Stimulated activated naive CD4-positive, alpha-beta T cell (primary cell): ENCODE data around the gene PPP2R2B.

Experiments
- DNase-seq, 6 experiments: peaks; one replicate each; lab custom pipeline; 2025; lab: John Stamatoyannopoulos, UW

PPP2R2B gene

DNA sequence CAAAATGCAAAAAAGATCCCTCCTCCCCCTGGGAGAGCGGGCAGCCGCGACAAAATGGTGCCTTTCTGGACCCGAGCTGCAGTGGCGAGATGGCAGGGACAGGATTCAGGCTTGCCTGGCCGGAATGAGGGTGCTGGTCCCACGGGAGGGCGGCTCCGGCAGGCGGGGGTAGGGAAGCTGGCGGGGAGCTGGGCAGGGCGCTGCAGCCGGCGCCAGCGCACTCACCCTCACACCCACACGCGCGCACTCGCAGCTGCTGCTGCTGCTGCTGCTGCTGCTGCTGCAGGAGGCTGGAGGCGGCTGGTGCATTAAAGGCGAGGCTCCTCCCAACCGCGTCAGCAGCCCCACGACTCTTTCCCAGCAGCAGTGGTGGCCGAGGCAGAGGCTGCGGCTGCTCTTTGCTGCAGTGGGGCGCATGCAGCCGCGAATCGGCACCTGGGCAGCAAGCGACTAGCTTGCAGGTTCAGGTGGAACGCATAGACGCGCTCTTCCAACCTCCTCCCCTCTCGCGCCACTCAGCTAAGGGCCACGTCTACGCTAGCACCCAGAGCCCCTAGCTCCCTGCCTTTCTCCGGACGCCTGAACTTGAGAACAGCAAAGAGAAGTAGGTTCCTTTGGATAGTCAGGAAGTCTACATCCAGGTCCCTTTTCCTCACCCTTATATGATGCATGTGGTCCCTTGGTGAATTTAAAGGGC is at the start of gene PPP2R2B:
Gene PPP2R2B (minus strand): TSS at position 282 of the 697 bp plus-strand sequence.
- DNase-seq: peak in 2 of 6 experiments; percentile 7 to 23

DNA sequence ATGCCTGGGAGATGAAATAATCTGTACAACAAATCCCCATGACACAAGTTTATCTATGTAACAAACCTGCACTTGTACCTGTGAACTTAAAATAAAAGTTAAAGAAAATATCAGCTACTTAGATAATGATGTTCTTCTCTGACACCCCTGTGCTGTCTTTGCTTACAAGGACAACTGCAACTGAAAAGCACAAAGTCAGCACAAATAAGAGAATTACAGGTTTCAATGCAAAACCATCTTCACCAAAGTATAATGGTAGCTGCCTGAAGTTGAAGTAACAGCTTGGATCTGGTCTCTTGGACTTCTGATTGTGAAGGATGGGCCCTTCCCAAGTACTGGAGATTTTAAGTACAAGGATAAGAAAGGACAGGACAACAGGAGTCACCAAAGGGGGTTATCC is 45.6 kb upstream of the PPP2R2B start:
- DNase-seq: no peak

DNA sequence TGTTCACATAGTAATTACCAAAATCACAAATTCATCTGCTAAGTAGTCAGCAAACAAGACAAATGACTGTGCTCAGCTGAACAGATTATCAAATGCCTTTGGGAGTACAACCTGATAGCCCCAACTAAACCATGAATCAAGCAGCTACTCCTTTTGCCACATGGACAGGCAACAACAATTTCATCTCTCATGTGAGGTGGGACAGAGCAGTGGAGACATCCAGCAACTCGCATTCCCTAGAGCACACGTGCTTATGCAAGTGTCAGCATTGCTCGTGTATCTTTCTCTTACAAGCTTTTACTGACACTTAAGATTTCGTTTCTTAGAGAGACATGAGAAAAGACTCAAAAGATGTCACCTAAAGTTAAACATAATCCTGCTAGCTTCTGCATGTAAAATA is 42.7 kb upstream of the PPP2R2B start:
- DNase-seq: no peak

DNA sequence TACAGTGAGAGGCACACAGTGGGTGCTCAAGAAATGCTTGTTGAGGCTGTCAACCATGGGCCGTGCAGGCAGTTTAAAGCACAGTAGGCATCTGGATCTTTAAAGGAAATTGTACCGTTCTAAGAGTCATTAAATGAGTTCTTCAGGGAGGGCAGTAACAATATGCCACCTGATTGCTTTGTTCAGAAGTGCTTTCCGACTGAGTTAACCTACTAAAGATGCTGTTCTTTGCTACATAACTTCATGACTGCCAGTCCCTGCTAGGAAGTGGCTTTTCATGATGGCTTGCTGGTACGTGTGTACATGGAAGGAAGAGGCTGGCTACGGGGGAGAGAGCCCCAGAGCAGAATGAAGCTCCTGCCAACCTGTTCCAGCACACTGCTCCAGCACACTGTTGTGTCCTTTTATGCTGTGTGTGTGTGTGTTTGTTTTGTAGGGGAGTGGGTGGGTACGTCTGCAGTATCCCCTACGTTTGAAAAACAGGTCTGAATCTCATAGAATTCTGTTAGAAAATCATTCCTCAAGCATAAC is 41.9 kb upstream of the PPP2R2B start:
- no peak for DNase-seq

DNA sequence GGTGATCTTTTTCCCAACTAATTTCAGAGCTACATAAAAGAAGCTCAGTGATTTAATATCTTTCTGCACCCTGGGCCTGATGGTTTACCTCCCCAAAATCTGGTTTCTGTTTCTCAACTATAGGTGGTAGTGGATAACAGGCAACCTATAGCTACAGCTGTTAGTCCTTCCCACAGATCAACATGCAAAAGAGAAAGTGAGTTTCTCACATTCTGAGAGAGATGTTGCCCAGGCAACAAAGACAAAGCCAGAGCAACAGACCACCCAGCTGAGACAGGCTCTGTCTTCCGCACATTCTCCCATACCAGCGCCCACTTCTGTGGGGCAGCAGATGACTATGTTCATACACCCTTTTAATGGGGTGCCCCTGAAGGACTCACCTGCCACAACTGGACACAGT is 40.7 kb upstream of the PPP2R2B start:
- DNase-seq: no peak

DNA sequence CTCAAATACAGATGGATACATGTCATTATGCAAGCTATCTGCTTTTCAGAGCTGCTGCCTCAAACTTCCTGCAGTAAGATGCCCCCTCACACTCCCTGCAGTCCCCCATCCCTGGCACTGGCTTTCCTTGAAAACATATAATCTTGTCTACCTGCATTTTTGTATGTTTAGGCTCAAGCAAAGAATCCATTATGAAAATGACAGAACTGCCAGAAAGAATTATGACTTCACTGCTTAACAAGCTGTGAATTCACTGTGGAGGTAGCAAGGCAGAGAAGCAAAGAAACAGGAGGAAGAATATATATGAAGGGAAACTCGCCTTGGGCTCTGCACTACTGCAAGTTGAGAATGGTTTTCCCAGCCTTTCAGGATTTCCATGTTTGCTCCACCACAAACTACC is 39.4 kb upstream of the PPP2R2B start:
- no peak for DNase-seq

DNA sequence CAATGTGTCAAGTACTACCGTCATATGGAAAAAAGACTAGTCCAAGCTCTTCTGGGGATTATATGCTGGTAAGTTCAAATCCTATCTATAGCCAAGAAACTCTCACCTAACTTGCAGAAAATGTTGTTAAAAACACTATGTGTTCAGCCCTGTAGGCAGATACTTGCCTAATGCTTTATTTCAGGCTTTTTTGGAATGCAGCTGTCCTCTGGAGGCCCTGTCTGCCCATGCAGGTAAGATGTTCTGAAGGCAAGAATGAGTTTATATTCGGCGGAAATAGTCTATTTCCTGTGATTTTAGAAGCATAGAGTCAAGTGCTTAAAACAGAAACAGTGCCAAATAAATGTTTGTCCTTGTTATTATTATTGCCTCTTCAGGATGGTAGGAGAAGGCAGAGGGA is 34.3 kb upstream of the PPP2R2B start:
- DNase-seq: no peak

DNA sequence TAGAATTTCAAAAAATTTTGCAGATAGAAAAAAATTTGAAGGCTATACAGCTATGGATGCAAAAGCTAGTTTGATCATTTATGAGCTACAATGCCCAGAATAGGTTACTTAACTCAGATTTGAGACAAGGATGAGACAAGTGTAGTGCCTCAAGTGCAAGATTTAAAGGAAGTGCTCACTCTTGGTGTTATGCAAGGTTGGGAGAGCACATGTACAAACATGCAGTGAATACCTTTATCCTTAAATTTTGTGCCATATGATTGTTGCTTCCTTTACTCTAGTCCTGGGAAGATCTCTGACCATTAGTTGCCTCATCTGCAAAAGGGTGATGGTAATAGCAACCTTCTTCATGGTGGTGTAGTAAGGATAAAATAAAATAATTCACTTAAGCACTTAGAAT is 31.7 kb upstream of the PPP2R2B start:
- DNase-seq: no peak

DNA sequence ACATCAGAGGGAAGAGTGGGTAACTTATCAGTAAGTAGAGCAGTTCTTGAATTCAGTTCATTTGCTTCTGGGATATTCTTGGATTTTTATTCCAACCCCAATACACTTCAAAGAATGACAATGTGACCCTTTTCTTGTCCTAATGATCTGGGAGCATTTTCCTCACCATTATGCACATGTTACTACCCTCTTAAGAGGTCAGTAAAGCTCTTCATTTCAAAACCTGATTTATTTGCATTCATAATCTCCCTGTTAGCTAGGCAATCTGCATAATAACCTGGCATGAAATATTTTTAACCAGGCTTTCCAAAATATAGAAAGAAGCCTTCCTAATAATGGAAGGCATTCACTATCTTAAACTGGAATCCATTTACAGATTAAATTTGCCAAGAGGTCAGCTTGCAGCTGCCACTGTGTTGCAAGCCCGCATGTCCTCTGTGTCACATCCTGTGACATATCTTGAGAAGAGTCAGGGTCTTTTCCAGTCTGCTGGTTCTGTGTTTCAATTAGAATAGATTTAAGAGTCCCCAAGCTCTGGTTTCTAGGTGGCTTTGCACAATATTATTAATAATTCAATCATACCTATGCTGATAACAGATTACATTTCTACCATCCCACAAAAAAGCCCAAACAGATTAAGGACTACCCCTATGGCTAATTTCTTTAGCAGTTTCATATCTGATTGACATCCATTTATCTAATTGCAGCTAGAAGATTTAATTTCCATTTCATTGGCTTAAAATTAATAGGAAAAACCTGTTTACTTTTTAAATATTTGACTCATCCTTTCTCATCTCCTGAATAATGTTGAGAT is 30.9 kb upstream of the PPP2R2B start:
- DNase-seq: no peak

DNA sequence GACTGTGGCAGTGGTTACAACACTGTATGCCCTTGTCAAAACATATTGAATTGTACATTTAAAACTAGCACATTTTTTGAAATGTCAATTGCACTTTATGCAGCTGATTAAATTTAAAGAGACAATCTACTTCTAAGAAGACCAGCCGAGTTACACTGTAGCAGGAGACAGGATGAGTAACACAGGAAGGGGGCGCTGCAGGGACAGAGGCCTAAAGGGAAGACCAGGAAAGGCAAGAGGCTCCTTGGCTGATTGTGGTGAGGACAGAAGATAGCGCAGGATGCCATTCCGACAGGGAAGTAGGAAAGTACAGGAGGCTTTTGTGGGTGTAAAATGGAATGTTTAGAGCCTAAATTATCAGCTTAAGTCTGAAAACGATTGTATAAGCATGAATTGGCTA is 28.2 kb upstream of the PPP2R2B start:
- DNase-seq: no peak

DNA sequence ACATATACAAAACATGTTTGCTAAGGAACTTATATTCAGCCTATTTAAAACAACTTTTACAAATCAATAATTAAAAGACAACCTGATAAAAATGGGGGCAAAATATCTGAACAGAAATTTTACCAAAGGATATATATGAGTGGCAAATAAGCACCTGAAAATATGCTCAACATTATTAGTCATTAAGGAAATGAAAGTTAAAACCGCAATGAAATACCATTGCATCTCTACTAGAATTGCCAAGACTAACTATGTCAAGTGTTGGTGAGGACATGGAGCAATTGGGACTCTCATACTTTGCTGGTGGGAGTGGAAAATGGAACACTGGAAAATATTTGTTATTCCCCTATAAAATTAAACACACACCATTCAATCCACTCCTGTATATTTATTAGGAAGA is 26.3 kb upstream of the PPP2R2B start:
- no peak for DNase-seq

DNA sequence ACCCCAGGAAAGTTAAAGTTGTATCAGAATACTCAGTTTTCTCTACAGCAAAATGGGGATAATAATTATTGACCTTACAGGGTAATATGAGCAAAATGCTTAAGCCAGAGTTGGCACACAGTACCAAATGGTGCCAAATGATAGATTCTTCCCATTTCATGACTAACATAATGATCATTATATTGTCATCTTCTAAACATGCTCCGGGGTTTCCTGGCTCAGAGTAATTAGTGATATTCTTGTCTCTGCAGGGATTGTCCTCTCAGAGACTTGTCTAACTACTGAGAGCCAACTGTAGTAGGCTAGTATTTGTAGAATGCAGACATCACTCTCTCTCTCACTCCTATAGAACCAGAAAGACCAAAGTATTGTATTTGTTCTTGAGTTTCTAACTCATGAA is 25.2 kb upstream of the PPP2R2B start:
- DNase-seq: no peak

DNA sequence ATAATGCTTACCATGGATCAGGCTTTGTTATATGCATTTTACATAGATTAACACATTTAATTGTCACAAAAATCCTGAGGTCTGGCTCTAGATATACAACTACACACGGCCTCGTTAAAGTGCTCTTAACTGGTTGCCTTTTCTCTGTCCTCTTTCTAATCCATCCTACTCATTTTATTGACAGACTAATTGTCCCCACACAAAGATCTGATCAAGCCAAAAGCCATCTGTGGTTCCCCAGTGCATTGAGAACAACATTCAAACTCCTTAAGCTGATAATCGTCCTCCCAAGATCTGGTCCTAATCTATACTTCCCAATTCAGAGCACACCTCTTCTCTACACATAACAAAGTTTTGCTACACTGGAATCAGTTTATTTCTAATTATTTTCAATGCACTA is 23.9 kb upstream of the PPP2R2B start:
- no peak for DNase-seq

DNA sequence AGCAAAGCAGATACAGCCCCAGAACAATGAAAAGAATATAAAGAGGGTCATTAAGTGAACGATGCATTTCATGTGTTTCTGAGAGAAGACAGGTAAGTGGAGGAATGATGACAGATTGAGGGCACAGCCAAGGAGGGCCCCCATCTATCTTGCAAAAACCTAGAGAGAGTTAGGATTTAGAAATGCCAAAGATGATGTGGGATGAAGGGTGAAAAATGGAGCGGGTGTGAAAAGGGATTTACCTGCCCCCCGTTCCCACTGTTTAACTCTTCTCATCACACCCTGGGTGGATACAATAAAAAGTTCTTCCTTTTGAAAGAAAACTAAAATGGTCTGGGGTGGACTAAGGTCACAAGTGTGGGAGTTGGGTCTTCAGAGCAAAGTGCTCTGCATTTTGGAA is 18.5 kb upstream of the PPP2R2B start:
- no peak for DNase-seq

DNA sequence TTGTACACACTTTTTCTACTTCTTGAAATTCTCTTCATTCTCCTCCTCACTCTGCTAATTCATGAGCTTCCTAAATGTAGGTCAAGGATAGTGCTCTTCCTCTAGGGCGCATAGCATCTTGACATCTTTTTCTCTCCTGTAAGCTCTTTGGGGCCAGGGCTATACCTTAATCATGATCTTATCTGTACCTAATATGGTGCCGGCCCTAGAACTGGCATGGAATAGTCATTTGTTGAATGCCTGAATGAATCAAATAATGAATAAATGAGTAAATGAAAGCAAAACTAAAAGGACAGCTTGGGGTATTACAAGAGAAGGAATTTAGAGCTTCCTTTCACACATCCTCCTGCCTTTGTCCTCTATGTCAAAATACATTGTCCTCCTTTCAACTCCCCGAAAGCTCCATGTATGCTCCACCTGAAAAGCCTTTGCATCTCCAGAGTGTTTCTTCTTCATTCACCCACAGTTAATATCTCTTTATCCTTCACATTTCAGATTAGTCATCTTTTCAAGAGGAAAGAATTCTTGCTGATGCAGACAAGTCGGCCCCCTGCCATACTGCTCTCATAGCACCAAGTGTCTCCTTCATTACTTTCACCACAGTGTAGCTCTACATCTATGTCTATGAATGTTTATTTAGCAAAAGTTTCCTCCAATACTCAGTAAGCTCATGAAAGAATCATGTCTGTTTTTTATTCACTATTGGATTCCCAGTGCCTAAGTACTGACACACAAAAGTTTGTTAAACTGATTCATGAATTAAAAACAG is 16.4 kb upstream of the PPP2R2B start:
- no peak for DNase-seq

DNA sequence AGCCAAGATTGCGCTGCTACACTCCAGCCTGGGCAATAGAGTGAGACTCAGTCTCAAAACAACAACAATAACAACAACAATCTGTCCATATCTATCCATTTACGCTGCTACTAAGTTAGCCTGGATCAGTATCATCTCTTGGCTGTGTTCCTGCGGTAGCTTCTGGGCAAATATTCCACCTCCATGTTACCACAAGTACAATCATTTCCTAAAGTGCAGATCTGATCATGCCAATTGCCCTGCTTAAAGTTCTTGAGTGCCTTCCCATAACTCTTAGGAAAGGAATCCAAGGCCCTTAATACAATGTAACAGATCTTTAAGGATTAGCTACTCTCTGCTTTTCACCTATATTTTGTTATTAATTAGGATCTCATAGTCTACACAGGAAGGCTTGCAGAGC is 15.4 kb upstream of the PPP2R2B start:
- DNase-seq: no peak

DNA sequence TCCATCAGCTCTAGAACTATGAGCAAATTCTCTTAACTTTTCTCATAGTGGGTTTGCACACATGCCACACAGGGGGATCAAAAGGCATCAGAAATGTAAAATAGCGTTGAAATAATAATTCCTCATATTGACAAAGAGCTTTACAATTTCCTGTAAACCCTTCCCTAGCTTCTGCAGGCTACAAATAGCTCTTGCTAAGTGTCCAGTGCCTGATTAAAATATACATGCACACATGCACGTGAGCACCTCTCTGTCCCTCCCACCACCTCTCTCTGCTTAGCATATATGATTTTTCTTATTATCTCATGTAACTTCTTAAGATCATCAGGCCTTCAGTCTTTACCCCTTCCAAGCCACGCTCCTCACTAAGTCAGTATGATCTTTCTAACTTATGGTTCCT is 13.7 kb upstream of the PPP2R2B start:
- no peak for DNase-seq

DNA sequence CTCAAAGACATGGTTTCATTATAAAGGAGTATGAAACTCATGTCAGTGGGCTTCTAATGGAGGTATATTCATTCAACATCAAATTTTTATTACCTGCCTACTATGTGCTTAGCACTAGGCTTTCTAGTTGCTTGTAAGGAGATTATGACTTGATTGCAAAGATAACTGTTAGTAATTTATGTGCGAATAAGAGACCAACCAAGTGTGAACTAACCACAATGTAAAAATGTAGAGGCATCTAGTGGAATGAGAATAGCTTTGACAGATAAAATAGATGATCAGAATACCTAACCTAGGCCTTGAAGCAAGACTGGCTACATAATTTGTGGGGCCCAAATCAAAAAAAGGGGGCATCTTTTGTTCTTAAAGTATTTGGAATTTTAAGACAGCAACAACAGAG is 13.0 kb upstream of the PPP2R2B start:
- no peak for DNase-seq

DNA sequence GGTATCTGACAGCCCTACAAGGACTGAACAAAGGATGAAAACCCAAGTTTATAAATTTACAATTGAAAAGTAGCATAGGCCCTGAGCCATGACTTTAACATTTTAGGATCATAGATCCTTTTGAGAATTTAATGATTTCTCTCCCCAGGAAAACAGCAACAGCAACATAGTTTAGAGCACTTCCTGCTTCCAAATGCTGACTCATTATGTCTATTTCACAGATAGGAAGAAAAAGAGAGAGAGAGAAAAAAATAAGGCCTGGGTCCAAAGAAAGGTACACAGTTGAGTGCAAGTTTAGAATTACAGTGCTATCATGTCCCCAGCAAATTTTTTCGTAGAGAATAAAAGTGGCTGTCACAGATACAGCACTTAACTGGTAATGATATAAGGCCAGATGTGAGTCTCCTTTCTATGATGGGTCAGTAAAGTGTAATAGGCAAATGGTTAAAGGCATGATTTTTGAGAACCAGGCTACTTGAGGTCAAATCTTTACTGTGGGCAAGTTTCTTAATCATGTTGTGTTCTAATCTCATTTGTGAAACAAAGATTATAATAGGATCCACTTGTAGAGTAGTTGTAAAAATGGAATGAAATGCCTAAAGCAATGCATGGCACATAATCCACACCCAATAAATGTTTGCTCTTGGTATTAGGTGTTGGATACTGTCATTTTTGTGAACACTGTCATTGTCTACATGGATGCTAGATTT is 12.3 kb upstream of the PPP2R2B start:
- no peak for DNase-seq

DNA sequence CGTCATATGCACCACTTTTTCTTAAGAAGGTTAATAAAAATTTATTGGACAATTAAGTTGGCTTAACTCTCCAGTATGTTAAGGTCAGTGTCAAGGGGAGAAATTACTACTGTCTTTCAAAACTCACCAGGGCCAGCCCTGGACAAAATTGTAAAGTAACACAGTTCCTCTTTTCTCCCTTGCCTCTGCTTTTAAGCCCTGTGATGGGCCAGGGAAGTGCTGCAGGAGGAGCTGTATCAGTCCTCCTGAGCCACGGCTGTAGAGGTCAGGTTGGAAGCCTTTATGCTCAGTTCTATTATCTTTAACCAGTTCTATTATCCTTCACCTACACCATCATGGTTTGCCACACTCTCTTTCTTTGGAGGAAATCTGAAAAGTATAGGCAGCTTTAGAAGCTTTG is 11.5 kb upstream of the PPP2R2B start:
- DNase-seq: no peak

DNA sequence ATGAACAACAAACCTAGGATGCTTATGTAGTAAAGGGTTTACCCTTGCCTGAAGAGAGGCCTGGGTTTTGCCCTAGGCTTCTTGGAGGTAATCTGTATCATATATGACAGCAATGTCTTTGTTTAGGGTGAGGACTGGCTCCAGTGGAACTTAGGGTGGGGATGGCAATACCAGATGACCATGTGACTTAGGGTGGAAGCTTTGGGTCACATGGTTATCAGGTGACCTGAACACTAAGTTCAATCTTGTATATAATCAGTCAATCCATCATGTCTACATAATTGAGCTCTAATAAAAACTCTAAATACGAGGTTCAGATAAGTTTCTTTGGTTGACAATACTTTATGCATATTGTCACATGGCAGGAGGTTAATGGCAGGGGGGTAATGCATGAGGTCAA is 10.6 kb upstream of the PPP2R2B start:
- DNase-seq: no peak

DNA sequence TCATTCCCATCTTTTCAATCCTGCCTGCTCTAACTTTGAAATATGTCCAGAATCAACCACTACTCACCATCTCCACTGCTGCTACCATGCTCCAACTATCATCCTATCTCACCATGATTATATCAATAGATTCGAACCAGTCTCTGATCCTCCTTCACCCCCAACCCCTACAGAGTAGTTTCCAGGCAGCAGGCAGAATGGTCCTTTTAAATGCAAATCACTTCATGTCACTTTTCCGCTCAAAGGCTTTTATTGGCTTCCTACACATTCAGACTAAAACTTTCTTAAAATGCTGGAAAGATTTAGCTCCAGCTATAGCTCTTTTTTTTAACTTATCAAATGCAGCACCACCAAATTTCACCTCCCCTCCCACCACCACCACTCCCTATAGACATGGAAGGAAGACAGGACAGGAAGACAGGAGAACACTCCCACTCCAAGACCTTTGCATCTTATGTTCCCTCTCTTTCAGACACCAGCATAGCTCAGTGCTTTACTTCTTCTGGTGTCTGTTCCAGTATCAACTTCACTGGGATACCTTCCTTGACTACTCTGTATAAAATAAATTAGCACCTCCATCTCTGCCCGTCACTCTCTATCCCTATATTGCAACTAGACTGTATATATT is 9.9 kb upstream of the PPP2R2B start:
- no peak for DNase-seq
